ENCODE results near the gene C1orf94.

- no peak for TF ChIP-seq CTCF (IDR thresholded peaks at IDR 0.05)
- TF ChIP-seq EP300 (IDR thresholded peaks at IDR 0.05) = no peak
- TF ChIP-seq POLR2A (IDR thresholded peaks at IDR 0.05) = no peak
- TF ChIP-seq POLR2AphosphoS5 (IDR thresholded peaks at IDR 0.05) = no peak
These were observed 88.7 kb downstream of the C1orf94 start for GRCh38 chr1:34265396-34265795.

All from stomach (tissue), 4 donors.